ENCODE results near the gene IL21R. TPM values are rescaled to one million over a fixed set of nuclear protein-coding genes. Genes with fewer than 3 reads are reported as not detected.

Gene IL21R
- total RNA-seq, 4 donors from 2014 or later, result 0.23 to 0.40 (median 0.25) TPM; not detected in 1

DNA sequence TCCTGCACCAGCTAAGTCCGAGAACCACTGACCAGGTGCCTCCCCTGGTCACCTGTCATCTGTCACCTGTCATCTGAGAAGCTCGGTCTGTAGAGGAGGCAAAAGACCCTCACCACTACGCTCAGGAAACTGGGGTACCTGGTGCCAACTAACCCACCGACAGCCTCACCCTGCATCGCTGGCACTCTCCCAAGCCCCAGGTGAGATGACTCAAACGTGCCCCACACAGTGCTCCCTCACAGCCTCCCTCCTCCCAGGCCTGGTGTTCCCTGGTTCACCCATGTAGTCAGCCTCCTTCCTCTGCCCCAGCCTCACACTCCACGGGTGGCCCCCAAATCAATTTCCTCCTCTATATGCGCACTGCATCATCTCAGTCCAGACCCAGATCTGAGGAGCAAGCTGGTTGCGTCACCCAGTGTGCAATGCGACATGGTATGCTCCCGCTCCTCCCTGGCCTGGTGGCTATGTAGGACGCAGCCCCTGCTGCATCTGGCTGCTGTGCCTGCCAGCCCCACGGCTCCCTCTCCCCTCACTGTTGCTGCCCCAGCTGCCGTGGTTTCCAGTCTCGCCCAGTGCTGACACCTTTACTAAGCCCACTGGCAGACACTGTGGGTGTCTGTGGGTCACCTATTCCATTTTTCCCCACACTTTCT is 79.4 kb downstream of the IL21R start:
- Histone ChIP-seq H3K27ac (no peak overlapping the region), H3K9me3 (no peaks in the 10 kb centered on the region), H3K27me3 (no peaks in the 10 kb centered on the region), H3K4me1 (no peaks in the 10 kb centered on the region), H3K4me3 (no peak overlapping the region), H3K36me3 (peaks cover 0 to 100% of the 10 kb centered on the region in 2 donors)
- ATAC-seq, result no peak
- WGBS, 2 donors (ENCODE audit: low coverage in 1 of 2), result 80 to 85% methylated on average over 5 to 10 of the region's 15 CpGs
- TF ChIP-seq POLR2AphosphoS5 (IDR thresholded peaks at IDR 0.05) (no peak), POLR2A (IDR thresholded peaks at IDR 0.05) (no peak), EP300 (IDR thresholded peaks at IDR 0.05) (no peak)
- TF ChIP-seq, protein P1, sequence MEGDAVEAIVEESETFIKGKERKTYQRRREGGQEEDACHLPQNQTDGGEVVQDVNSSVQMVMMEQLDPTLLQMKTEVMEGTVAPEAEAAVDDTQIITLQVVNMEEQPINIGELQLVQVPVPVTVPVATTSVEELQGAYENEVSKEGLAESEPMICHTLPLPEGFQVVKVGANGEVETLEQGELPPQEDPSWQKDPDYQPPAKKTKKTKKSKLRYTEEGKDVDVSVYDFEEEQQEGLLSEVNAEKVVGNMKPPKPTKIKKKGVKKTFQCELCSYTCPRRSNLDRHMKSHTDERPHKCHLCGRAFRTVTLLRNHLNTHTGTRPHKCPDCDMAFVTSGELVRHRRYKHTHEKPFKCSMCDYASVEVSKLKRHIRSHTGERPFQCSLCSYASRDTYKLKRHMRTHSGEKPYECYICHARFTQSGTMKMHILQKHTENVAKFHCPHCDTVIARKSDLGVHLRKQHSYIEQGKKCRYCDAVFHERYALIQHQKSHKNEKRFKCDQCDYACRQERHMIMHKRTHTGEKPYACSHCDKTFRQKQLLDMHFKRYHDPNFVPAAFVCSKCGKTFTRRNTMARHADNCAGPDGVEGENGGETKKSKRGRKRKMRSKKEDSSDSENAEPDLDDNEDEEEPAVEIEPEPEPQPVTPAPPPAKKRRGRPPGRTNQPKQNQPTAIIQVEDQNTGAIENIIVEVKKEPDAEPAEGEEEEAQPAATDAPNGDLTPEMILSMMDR (IDR thresholded peaks at IDR 0.05), result no peak

DNA sequence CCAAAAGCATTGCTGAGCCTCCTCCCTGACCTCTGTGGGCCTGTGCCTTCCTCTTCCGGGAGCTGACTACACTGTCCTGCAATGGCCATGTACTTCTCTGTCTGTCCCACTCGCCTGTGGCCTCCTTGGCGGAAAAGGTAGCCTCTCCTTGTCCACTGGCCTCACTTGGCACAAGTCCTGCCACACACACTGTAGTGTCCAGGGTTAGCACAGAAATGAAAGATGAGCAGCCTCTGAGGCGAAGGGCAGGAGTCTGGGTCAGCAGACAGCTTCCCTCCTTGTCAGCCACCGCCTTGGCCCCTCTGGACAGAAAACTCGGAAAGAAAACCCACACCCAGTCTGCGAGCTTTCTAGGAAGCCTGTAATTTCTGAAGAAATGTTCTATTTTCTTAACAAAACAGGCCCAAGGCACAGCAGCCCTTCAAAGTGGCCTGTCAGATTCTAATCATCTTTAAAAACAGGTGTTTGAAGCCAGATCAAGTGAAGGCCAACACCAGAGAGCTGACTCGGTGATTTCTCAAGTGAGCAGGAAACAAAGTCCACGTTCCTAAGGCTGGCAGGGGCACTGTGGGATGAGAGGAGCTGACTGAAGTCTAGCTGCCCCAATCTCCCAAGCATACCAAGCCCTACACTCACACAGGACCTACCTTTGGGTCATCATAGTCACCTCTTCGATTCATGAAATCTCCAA is 80.6 kb downstream of the IL21R start:
- Histone ChIP-seq H3K9me3 (no peaks in the 10 kb centered on the region), H3K36me3 (peaks cover 0 to 100% of the 10 kb centered on the region in 2 donors), H3K4me3 (no peak overlapping the region), H3K27me3 (no peaks in the 10 kb centered on the region), H3K4me1 (no peaks in the 10 kb centered on the region), H3K27ac (no peak overlapping the region)
- ATAC-seq, result no peak
- TF ChIP-seq POLR2AphosphoS5 (IDR thresholded peaks at IDR 0.05), result no peak
- TF ChIP-seq, protein P1 (IDR thresholded peaks at IDR 0.05), result no peak
- WGBS, 2 donors (ENCODE audit: low coverage in 1 of 2), result 80 to 100% methylated on average over 1 to 2 of the region's 10 CpGs

DNA sequence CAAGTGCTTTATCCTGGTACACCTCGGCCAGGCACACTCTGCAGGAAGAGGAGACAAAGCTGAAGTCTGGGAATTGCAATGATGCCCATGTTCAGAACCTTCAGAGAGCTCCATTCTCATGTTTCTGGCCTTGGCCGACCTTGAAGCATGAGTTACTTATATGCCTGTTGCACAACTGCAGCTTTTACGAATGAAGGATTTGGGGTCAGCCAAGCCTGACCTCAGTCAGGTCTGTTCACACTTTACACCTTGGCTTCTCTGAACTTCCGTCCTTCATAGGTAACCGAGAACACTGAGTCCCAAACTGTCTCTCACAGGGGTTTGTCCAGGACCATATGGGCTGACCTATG is 81.1 kb downstream of the IL21R start:
- H3K27me3 ChIP-seq, result no peaks in the 10 kb centered on the region
- no peak for ATAC-seq
- H3K9me3 ChIP-seq, result no peaks in the 10 kb centered on the region
- no peaks in the 10 kb centered on the region for H3K4me1 ChIP-seq
- peaks cover 0 to 100% of the 10 kb centered on the region in 2 donors for H3K36me3 ChIP-seq
- no peak for TF ChIP-seq EP300 (IDR thresholded peaks at IDR 0.05)
- TF ChIP-seq POLR2A (IDR thresholded peaks at IDR 0.05), result no peak
- TF ChIP-seq, protein P1 (IDR thresholded peaks at IDR 0.05), result no peak
- no peak for TF ChIP-seq POLR2AphosphoS5 (IDR thresholded peaks at IDR 0.05)
- no peak overlapping the region for H3K27ac ChIP-seq
- no peak overlapping the region for H3K4me3 ChIP-seq
- WGBS, 2 donors (ENCODE audit: low coverage in 1 of 2), result 86 to 91% methylated on average over 5 of the region's 5 CpGs

DNA sequence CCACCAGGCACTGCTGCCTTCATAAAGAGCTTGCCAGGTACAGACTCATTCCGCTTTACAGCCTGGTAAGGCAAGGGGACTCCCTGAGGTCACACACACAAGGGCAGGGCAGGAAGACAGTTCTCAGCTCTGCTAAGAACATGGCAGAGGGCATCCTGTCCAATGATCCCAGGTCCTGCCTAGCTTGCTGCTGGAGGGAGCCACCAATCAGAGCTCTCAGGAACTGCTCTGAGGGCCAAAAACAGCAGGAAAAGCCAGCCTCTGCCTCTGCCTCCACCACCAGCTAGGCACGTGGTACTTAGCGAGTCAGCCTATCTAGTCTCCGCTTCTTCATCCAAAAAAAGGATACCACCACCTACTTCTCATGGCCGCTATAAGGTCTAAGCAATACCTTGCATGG is 81.7 kb downstream of the IL21R start:
- TF ChIP-seq POLR2A (IDR thresholded peaks at IDR 0.05) (no peak), EP300 (IDR thresholded peaks at IDR 0.05) (no peak), POLR2AphosphoS5 (IDR thresholded peaks at IDR 0.05) (no peak)
- TF ChIP-seq, protein P1 (IDR thresholded peaks at IDR 0.05), result no peak
- Histone ChIP-seq H3K27ac (no peak overlapping the region), H3K9me3 (no peaks in the 10 kb centered on the region), H3K27me3 (no peaks in the 10 kb centered on the region), H3K36me3 (peaks cover 0 to 100% of the 10 kb centered on the region in 2 donors), H3K4me1 (no peaks in the 10 kb centered on the region), H3K4me3 (no peak overlapping the region)
- WGBS, 2 donors (ENCODE audit: low coverage in 1 of 2), result 93% methylated on average over 4 of the region's 5 CpGs; no CpG with 5 or more reads in 1 of the 2 donors
- no peak for ATAC-seq

DNA sequence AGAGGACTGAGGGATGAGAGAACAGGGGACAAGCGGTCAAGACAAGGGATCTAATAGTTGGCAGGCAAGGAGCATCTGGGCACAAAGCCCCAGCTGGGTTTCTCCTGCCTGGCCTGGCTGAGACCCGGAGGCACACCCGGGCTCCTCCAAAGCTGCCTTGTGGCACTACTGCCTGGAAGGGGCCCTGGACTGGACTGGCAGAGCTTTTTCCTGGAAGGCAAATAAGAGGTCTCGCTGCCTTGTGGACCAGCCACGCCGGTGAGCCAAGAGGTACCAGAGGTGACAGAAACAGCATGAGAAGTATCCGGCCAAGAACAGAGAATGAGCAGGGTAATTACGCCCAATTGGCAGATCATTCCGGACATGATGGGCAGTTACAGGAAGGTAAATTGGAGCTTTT is 83.2 kb downstream of the IL21R start:
- WGBS, 2 donors (ENCODE audit: low coverage in 1 of 2), result 90 to 100% methylated on average over 1 to 8 of the region's 9 CpGs
- TF ChIP-seq EP300 (IDR thresholded peaks at IDR 0.05), result no peak
- no peak for TF ChIP-seq POLR2AphosphoS5 (IDR thresholded peaks at IDR 0.05)
- no peak for TF ChIP-seq POLR2A (IDR thresholded peaks at IDR 0.05)
- TF ChIP-seq, protein P1 (IDR thresholded peaks at IDR 0.05), result no peak
- no peak for ATAC-seq
- Histone ChIP-seq H3K4me1 (no peaks in the 10 kb centered on the region), H3K4me3 (no peak overlapping the region), H3K9me3 (no peaks in the 10 kb centered on the region), H3K27ac (no peak overlapping the region), H3K36me3 (peaks cover 0 to 100% of the 10 kb centered on the region in 2 donors), H3K27me3 (no peaks in the 10 kb centered on the region)
